Transverse colon (tissue), 4 donors: ENCODE data around the gene GDPD2. TPM values are rescaled to one million over a fixed set of nuclear protein-coding genes. Genes with fewer than 3 reads are reported as not detected.
A peak's percentile ranks its signal among the peaks of the same experiment; 100 is the strongest.

Experiments
- DNase-seq: peaks from one replicate; pipeline ENCODE4 v3.0.0-alpha.2; 2019
- H3K27ac ChIP-seq, 4 donors: fragments of 200-600 bp; sonication (generic); 2 replicates each; pipeline ENCODE4 v1.5.1; 2016 to 2018; ENCODE audit warnings: inconsistent platforms in 4 of 4
- H3K27me3 ChIP-seq: fragments of 200-600 bp; sonication (generic); 2 replicates; pipeline ENCODE4 v1.5.1; 2017; ENCODE audit warnings: inconsistent platforms
- H3K36me3 ChIP-seq, 4 donors: fragments of 200-600 bp; sonication (generic); 2 replicates each; pipeline ENCODE4 v1.5.1; 2017 to 2019; ENCODE audit warnings: inconsistent platforms in 4 of 4
- H3K4me1 ChIP-seq, 4 donors: fragments of 200-600 bp; sonication (generic); 2 replicates each; pipeline ENCODE4 v1.5.1; 2017 to 2020; ENCODE audit warnings: inconsistent platforms in 4 of 4
- H3K4me3 ChIP-seq, 4 donors: fragments of 200-600 bp; sonication (generic); 1 replicate in 1 of 4; 2 replicates in 3 of 4; pipeline versions ENCODE4 v1.5.1 to v1.6.1; 2017 to 2019; ENCODE audit warnings: inconsistent platforms in 4 of 4
- H3K9me3 ChIP-seq, 2 donors: fragments of 200-600 bp; sonication (generic); 2 replicates each; pipeline ENCODE4 v1.5.1; 2017 to 2019; ENCODE audit warnings: inconsistent platforms in 2 of 2
- CTCF ChIP-seq, 5 experiments: fragments of 200-600 bp in 3 of 5; fragments of 450-650 bp in 2 of 5; sonication (generic) in 3 of 5; IDR thresholded peaks; 1 replicate in 2 of 5; 2 replicates in 3 of 5; pipeline ENCODE4 v1.5.1; 2016 to 2017; ENCODE audit warnings: antibody characterized with exemption in 5 of 5, inconsistent platforms in 3 of 5, mild to moderate bottlenecking in 2 of 5, moderate library complexity in 1 of 5
- EP300 ChIP-seq: sonication (generic); formaldehyde crosslinking; IDR thresholded peaks from one replicate; pipeline ENCODE4 v1.6.1; 2017; ENCODE audit warnings: antibody characterized with exemption, low read depth
- POLR2A ChIP-seq: fragments of 450-650 bp; IDR thresholded peaks from one replicate; pipeline ENCODE4 v1.6.1; 2016; ENCODE audit warnings: antibody characterized with exemption, mild to moderate bottlenecking, moderate library complexity
- POLR2AphosphoS5 ChIP-seq, 3 donors: sonication (generic); formaldehyde crosslinking; IDR thresholded peaks; one replicate each; pipeline ENCODE4 v1.6.1; 2016; ENCODE audit warnings: antibody characterized with exemption in 3 of 3
- WGBS, 2 donors: methylation state at CpG; one replicate each; pipeline ENCODE4 v1.1.5; 2018; ENCODE audit warnings: low coverage in 1 of 2; 5-methylcytosine and 5-hydroxymethylcytosine counted together
- in situ Hi-C, 4 donors: fragments of 200-750 bp; cut with MboI; loops; one replicate each; pipeline versions ENCODE4 v1.15.0 to v1.15.1; 2017; ENCODE audit warnings: low sequenced_read_pairs in 3 of 4, low pct_ligation_motif_present in 1 of 4, low pct_unique_long_range_greater_than_20kb in 1 of 4
- intact Hi-C: fragments of 100-400 bp; cut with DNase I; formaldehyde crosslinking; loops from one replicate; pipeline ENCODE4 v1.15.1; 2023; ENCODE audit warnings: low total_unique reads
- total RNA-seq, 4 donors: library from RNA; depleted of rRNA; stranded (reverse); fragments of >200 nt; gene quantifications; one replicate each; pipeline ENCODE4 v1.1.0, GENCODE V29; 2016

Gene GDPD2
- total RNA-seq, 4 donors from 2014 or later, result 1.6 to 68.1 (median 31.2) TPM

- TF ChIP-seq CTCF (IDR thresholded peaks at IDR 0.05) (no peak), EP300 (no peak), POLR2AphosphoS5 (IDR thresholded peaks at IDR 0.05) (no peak), POLR2A (no peak)
- peak overlapping the region in 1 of 4 donors; percentile 36 for H3K4me3 ChIP-seq
- intact Hi-C loops, result no loop called here
These were observed 992 bp downstream of the GDPD2 start for GRCh38 chrX:70423936-70424675.

GRCh38 chrX:70424801-70425200, 1.7 kb downstream of the GDPD2 start:
- no peak for DNase-seq
- in situ Hi-C loops, result loop anchor here in 1 of 4 donors (25.0 kb wide), 1 partner anchor 238 kb away; no protein-coding TSS in a partner anchor
- H3K4me1 ChIP-seq, result no peaks in the 10 kb centered on the region
- WGBS, 2 donors, result 78% methylated on average over 10 of the region's 10 CpGs; no CpG with 5 or more reads in 1 of the 2 donors
- H3K9me3 ChIP-seq, result no peaks in the 10 kb centered on the region
- no peaks in the 10 kb centered on the region for H3K36me3 ChIP-seq
- no peak for TF ChIP-seq POLR2A
- no peak for TF ChIP-seq EP300
- no peak for TF ChIP-seq CTCF (IDR thresholded peaks at IDR 0.05)
- TF ChIP-seq POLR2AphosphoS5 (IDR thresholded peaks at IDR 0.05), result no peak
- no peak overlapping the region for H3K27ac ChIP-seq
- intact Hi-C loops, result no loop called here
- no peaks in the 10 kb centered on the region for H3K27me3 ChIP-seq
- no peak overlapping the region for H3K4me3 ChIP-seq

More at GRCh38 chrX:70423936-70424675, 992 bp downstream of the GDPD2 start:
- H3K4me1 ChIP-seq, result no peaks in the 10 kb centered on the region
- in situ Hi-C loops, result loop anchor here in 1 of 4 donors (25.0 kb wide), 1 partner anchor 238 kb away; no protein-coding TSS in a partner anchor
- H3K27ac ChIP-seq, result no peak overlapping the region
- DNase-seq, result no peak
- H3K27me3 ChIP-seq, result no peaks in the 10 kb centered on the region
- no peaks in the 10 kb centered on the region for H3K9me3 ChIP-seq
- H3K36me3 ChIP-seq, result no peaks in the 10 kb centered on the region
- 64% methylated on average over 10 of the region's 10 CpGs; no CpG with 5 or more reads in 1 of the 2 donors for WGBS, 2 donors

- no peaks in the 10 kb centered on the region for H3K4me1 ChIP-seq
- in situ Hi-C loops (no loop called here), intact Hi-C loops (no loop called here)
- H3K9me3 ChIP-seq, result no peaks in the 10 kb centered on the region
- TF ChIP-seq POLR2A (no peak), POLR2AphosphoS5 (IDR thresholded peaks at IDR 0.05) (no peak), EP300 (no peak), CTCF (IDR thresholded peaks at IDR 0.05) (no peak)
- no peaks in the 10 kb centered on the region for H3K27me3 ChIP-seq
- no peaks in the 10 kb centered on the region for H3K36me3 ChIP-seq
- 88% methylated on average over 15 of the region's 15 CpGs; no CpG with 5 or more reads in 1 of the 2 donors for WGBS, 2 donors
- no peak overlapping the region for H3K4me3 ChIP-seq
- no peak overlapping the region for H3K27ac ChIP-seq
- DNase-seq, result no peak
These were observed 3.5 kb downstream of the GDPD2 start for GRCh38 chrX:70426286-70427278.

- intact Hi-C loops (no loop called here), in situ Hi-C loops (no loop called here)
- no peak overlapping the region for H3K4me3 ChIP-seq
- no peak for DNase-seq
- H3K27me3 ChIP-seq, result no peaks in the 10 kb centered on the region
- no peaks in the 10 kb centered on the region for H3K4me1 ChIP-seq
- H3K36me3 ChIP-seq, result no peaks in the 10 kb centered on the region
- H3K27ac ChIP-seq, result no peak overlapping the region
- no peaks in the 10 kb centered on the region for H3K9me3 ChIP-seq
- no peak for TF ChIP-seq CTCF (IDR thresholded peaks at IDR 0.05)
- no peak for TF ChIP-seq EP300
- TF ChIP-seq POLR2AphosphoS5 (IDR thresholded peaks at IDR 0.05), result no peak
- TF ChIP-seq POLR2A, result no peak
- WGBS, 2 donors, result 58% methylated on average over 2 of the region's 2 CpGs; no CpG with 5 or more reads in 1 of the 2 donors
These were observed 4.3 kb downstream of the GDPD2 start for GRCh38 chrX:70427365-70427764.
